Activated CD4-positive, alpha-beta T cell treated with anti-CD3 and anti-CD28 coated beads, Interleukin-2, amount 50 U/mL, for 4 hours (primary cell): ENCODE results near the gene TSTD1.
A peak's percentile ranks its signal among the peaks of the same experiment; 100 is the strongest.
"Not testable (repeated sequence)": the region's sequence is repeated elsewhere in the genome, so short reads cannot be mapped to it uniquely, and the experiment has no call there.

ENCODE experiments used
- DNase-seq, 2 experiments: peaks; one replicate each; pipeline ENCODE4 v3.0.0-alpha.2; 2020

The TSTD1 gene

DNA sequence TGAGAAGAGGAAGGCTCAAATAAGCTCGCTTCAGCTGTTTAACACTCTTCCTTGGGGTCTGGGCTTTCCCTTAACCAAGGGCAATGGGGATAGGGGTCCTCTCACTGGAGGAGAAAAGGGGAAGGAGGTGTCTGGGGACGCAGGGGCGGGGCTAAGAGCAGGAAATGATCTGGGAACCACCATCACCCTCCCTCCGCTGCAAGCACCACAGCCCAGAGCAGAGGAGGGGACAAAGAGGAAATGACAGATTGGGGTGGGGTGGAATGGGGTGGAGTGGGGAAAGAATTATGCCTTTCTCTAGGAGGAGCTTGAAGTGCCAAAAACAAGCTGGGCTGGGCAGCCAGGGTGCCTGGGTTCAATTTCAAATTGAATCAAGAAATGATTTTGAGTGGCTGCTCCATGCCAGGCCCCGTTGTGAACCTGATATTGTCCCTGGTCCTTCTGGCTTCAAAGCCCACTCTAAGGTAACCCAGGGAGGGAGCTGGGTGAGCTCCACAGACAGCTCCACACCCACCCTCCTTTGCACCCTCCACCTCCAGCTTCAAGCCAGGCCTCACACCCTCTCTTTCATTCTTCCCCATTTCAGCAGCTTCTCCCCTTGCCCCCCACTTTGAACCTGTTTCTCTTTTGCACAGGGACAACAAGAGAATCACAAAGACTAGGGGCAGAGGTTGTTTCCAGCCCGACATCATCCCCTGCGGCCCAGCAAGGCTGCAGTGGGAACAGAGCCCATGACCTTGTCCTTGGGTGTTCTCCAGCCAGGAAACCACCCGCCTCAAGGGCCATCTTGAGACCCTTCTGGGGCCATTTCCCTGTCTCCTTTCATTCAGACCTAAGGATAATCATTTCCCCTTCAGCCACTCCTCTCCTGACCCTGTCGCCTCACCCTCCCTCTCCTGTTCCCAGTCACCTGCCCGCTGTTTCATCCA lies 29.8 kb upstream of the TSTD1 start:
- peak; percentile 68 to 71 for DNase-seq

GRCh38 chr1:161066694-161067093 lies 27.9 kb upstream of the TSTD1 start:
- DNase-seq: no peak

DNA sequence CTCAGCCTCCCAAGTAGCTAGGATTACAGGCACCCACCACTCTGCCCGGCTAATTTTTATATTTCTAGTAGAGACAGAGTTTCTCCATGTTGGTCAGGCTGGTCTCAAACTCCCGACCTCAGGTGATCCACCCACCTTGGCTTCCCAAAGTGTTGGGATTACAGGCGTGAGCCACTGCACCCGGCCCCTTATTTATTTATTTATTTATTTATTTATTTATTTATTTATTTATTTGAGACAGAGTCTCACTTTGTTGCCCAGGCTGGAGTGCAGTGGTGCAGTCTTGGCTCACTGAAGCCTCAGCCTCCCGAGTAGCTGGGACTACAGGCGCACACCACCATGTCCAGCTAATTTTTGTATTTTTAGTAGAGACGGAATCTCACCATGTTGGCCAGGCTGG lies 26.9 kb upstream of the TSTD1 start:
- DNase-seq: not testable (repeated sequence)

DNA sequence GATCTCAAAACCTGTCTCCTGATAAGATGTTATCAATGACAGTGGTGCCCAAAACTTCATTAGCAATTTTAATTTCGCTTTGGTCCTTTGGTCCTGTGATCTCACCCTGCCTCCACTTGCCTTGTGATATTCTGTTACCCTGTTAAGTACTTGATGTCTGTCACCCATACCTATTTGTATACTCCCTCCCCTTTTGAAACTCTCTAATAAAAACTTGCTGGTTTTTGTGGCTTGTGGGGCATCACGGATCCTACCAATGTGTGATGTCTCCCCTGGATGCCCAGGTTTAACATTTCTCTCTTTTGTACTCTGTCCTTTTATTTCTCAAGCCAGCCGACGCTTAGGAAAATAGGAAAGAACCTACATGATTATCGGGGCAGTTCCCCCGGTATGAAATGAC lies 25.2 kb upstream of the TSTD1 start:
- not testable (repeated sequence) for DNase-seq

- DNase-seq: no peak
Observed at GRCh38 chr1:161061419-161061818, 22.7 kb upstream of the TSTD1 start.

DNA sequence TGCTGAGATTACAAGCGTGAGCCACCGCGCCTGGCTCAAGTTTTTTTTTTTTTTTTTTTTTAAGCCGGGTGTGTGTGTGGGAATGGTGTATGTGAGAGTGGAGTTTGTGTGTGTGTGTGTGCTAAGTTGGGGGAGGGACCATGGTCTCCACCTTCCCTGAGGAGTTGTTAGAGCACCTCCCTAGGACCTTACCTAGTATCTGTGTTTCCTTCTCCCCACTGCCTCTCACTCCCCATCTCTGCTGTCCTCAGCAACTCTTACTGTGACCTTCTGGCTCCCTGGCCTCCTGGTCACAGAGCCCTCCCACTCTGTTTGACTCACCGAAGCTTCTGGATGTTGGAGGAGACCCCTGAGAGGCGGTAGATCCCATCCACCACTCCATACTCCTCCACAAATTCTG lies 20.5 kb upstream of the TSTD1 start:
- no peak for DNase-seq

- no peak for DNase-seq
Observed at GRCh38 chr1:161054805-161055204, 16.0 kb upstream of the TSTD1 start.

DNA sequence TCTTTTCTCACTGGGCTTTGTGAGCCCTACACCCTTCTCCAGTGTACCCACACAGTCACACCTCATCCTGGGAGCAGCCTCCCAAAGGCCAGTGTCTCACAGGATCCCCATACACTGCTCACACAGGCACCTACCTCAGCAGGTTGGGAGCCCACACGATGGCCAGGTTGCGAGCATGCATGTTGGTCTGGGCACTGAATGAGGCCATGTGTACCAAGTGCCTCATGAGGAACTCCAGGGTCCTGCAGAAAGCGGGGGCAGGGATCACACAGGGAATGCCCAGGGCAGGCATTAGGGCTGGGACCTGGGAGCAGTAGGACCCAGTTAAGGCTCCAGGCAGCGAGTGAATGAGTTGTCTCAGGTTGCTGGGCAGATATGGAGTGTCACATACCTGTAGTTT lies 15.5 kb upstream of the TSTD1 start:
- DNase-seq: no peak

GRCh38 chr1:161052899-161053298 lies 14.1 kb upstream of the TSTD1 start:
- DNase-seq: no peak

GRCh38 chr1:161051219-161051618 lies 12.5 kb upstream of the TSTD1 start:
- DNase-seq: no peak

- no peak for DNase-seq
Observed at GRCh38 chr1:161048949-161049722, 10.4 kb upstream of the TSTD1 start.

- no peak for DNase-seq
Observed at GRCh38 chr1:161047436-161048420, 9.0 kb upstream of the TSTD1 start.

- no peak for DNase-seq
Observed at GRCh38 chr1:161046605-161047228, 8.0 kb upstream of the TSTD1 start.

GRCh38 chr1:161045736-161046604 lies 7.2 kb upstream of the TSTD1 start, which contains the start of gene USF1:
USF1 (minus strand) TSS chr1:161045977; CDS start chr1:161043275, 2,702 bp downstream.
- DNase-seq: peak; percentile 88

DNA sequence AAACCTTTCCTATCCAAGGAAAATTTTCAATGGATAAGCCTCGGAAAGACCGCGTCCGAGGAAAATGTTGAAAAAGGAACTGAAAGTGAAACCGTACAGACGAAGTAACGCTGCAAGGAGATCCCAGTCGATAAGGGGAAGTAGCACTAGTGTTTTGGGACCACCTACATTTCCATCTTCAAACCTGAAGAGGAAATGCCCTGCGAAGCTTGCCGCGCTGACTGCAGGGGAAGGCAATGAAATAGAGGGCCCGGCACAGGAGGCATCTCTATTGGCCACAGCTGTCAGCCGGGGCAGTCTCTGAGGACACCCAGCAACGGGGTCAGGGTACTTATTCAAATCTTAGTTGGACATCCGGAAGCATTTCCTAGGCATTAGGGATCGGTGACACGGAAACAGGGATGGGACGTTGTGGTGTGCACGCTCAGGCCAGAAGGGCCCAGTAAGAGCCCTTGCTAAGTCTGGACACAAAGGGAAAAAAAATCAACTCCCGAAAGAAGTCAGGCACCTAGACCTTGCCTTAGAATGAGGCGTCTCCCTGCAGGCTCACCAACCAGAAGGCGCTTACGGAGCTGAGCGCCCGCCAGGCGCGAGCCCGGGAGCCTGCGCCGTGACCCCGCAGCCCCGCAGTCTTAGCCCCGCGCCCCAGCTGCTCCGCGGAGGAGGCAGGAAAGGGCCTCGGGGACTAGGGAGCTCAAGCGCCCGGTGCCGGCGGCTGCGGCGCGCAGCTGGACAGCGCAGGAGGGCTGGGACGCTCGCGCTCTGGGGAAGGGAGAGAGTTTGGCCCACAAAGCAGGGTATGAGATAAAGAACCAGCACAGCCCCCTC lies 6.4 kb upstream of the TSTD1 start:
- DNase-seq: peak; percentile 35 to 46

GRCh38 chr1:161044535-161044907 lies 5.8 kb upstream of the TSTD1 start:
- DNase-seq: no peak

DNA sequence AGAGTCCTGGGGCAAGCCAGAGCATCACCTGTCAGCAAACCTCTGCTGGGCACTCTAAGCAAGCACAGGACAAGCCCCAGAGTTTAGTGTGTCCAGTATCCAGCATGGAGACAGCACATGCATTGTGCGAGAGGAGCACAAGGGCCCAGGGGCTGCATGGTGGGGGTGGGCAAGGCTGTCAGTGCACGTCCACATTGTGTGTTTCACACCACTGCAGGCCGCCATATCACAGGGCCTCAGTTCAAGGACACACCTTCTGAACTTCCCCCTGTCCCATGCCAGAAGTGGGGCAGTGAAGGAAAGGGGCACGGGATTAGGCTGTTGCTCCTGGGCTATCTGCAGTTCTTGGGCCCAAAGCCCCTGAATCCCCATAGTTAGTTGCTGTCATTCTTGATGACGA lies 782 bp upstream of the TSTD1 start:
- no peak for DNase-seq

DNA sequence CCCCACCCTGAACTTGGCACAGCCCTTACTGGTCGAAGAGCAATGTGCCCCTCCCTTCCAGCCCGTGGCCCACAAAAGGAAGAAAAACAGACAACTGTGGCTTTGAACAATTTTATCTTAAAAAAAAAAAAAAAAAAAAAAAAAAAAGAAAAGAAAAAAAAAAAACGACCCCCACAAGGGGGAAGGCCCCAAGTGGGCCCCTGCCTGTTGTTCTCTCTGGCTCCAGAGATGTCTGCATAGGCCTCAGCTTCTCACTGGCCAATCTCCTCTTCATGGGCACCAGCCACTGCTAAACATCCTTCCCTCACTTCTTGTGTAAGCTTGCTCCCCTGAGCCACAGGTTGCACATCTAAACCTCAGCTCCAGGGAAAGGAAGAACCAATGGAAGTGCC lies 386 bp upstream of the TSTD1 start:
- no peak for DNase-seq

DNA sequence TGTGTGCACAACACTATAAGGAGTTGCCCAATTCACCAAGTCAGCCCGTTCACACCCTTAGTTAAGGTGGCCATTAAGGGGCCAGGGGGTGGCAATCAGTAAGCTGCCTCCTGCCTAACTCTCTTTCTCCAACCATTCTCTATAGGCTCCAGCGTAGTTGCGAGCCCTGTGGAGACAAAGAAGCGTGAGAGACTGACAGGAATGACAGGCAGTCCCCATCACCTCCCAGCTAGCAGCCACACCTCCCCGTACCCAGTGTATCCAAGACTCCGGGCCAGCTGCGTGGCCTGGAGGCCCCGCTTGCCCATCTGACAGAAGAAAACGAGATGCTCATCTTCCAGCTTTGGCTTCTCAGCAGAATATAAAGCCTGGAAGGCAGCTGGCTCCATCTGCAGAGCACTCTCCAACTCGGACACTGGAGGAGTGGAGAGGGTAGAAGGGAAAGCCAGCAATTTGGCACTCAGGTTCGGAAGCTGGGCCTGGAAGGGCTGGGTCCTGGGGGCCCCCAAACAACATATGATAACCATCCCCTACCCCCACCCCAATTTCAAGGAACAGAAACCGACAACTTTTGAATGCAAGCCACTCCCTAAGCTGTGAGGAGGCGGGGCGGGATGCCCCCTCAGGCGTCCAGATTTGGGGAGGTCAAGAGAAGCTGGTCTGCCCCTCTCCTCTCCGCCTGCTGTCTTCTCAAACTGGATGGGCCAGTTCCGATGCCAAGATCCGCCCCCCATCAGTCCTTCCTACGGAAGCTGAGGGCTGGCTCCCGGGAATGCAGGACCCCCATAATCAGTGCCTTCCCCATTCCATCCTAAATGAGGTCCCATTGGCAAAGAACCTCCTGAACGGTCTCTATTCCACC lies 872 bp downstream of the TSTD1 start:
- no peak for DNase-seq
